Astrocyte (in vitro differentiated cells and primary cell): ENCODE measurements around the gene DYNC1I1.

Experiments used
- EZH2 ChIP-seq: IDR thresholded peaks from 2 replicates; pipeline ENCODE4 v1.6.1; 2012; ENCODE audit warnings: mild to moderate bottlenecking, low read length, inconsistent platforms; ENCODE audit not compliant: insufficient read depth
- TF ChIP-seq, protein P1 (sequence below): IDR thresholded peaks from 2 replicates; pipeline ENCODE4 v1.5.1; 2011; ENCODE audit warnings: low read depth, mild to moderate bottlenecking, inconsistent platforms, low read length, moderate library complexity; ENCODE audit not compliant: insufficient read depth

DNA sequence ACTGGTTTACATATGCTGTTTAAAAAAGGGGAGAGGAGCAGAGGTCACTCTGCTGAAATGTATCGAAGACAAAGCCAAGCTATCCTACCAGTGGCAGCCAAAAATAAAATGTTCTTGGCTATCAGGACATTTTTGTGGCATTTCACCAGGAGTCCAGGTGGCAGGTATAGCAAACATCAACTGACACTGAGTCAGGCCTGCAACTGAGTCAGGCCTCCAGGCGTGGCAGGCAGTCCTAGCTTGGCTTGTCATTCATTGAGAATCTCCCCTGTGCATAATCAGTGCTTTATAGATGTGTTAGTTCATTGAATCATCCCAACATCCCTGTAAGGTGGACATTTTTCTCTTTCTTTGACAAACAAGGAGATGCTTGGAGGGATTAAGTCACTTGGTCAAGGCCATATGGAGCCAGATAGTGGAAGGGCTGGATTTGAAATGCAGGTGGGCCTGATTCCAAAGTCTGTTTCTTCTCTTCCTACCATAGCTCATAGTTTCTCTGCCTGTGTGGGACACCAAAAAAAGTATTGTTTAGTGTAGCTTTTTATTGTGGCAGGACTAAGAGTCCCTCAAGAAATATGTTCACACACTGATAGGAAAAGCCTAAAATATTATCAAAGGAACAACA, 4.3 kb downstream of the DYNC1I1 start:
- TF ChIP-seq, protein P1, sequence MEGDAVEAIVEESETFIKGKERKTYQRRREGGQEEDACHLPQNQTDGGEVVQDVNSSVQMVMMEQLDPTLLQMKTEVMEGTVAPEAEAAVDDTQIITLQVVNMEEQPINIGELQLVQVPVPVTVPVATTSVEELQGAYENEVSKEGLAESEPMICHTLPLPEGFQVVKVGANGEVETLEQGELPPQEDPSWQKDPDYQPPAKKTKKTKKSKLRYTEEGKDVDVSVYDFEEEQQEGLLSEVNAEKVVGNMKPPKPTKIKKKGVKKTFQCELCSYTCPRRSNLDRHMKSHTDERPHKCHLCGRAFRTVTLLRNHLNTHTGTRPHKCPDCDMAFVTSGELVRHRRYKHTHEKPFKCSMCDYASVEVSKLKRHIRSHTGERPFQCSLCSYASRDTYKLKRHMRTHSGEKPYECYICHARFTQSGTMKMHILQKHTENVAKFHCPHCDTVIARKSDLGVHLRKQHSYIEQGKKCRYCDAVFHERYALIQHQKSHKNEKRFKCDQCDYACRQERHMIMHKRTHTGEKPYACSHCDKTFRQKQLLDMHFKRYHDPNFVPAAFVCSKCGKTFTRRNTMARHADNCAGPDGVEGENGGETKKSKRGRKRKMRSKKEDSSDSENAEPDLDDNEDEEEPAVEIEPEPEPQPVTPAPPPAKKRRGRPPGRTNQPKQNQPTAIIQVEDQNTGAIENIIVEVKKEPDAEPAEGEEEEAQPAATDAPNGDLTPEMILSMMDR, result no peak
- TF ChIP-seq EZH2, result no peak
